Measurements from ENCODE around the gene NIFK.
A peak's percentile ranks its signal among the peaks of the same experiment; 100 is the strongest.
"Not testable (repeated sequence)": the region's sequence is repeated elsewhere in the genome, so short reads cannot be mapped to it uniquely, and the experiment has no call there.

Gene NIFK

DNA sequence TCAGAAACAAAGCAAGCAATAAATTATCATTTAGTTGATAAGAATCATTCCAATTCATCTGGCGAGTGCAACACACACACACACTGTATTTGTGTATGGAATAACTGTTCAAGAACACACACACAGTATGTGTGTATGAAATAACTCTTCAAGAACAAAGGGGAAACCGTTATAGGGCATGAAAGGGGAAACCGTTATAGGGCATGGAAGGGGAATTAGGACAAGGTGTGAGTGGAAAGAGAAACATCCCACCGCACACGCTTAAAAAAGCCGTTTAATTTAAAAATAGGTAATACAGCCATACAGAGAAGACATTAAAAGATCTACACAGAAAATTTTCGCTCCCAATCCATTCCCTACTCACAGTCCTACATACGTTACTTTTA is 18.2 kb upstream of the NIFK start:
- no peak for TF ChIP-seq POLR2A (IDR thresholded peaks at IDR 0.05; ENCODE audit: low read depth, low read length)
- FAIRE-seq: no peak

DNA sequence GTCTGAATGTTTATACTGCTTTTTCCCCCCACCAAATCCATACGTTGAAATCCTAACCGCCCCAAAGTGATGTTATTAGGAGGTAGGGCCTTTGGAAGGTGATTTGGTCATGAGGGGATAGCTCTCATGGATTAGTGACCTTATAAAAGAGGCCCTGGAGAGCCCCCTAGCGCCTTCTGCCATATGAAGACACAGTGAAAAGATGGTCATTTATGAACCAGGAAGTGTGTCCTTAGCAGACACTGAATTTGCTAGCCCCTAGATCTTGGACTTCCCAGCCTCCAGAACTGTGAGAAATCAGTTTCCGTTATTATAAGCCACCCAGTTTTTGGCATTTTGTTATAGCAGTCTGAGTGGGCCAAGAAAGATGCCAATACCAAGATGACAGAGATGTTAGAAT is 11.5 kb upstream of the NIFK start:
- DNase-seq (ENCODE audit: insufficient read length, low spot score): no peak

More for the DNA sequence above, 18.2 kb upstream of the NIFK start:
- DNase-seq (ENCODE audit: insufficient read length, low spot score): no peak

DNA sequence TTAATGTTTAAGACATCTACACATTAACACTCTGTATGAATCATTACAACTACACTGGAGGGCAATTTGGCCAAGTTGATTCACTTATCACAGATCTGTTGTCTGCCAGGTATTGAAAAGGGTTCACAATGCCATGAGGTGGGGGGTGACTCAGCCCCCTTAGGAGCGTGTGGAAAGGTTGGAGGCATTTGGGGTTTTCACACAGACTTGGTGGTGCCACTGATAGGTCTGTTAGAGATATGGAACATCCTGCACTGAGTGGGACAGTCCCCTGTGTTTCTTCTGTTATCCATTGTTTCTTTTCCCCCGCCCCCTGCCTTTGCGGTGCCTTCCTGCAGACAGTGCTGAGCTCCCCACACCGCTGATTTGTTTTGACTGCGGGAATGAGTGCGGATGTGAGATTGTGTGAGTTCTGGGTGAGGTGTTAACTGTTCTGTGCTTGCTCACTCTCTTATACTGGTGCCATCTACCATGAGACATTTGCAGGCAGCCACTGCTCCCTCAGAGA is 9.4 kb upstream of the NIFK start:
- DNase-seq (ENCODE audit: insufficient read length, low spot score): no peak
- FAIRE-seq: no peak
- no peak for TF ChIP-seq POLR2A (IDR thresholded peaks at IDR 0.05; ENCODE audit: low read depth, low read length)

More for the DNA sequence above, 11.5 kb upstream of the NIFK start:
- peak; percentile 48 for FAIRE-seq
- TF ChIP-seq POLR2A (IDR thresholded peaks at IDR 0.05; ENCODE audit: low read depth, low read length): no peak

DNA sequence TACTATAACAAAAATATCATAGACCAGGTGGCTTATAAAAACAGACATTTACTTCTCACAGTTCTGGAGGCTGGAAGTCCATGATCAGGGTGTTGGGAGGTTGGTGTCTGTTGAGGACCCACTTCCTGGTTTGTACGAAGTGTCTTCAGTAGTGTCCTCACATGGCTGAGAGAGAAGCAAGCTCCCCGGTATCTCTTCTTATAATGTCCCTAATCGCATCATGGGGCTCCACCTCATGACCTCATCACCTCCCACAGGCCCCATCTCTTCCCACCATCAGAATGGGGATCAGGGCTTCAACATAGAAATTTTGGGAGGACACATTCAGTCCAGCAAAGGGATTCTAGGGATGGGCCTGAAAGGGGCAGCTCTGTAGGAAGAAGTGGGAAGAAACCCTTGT is 4.8 kb upstream of the NIFK start:
- no peak for TF ChIP-seq POLR2A (IDR thresholded peaks at IDR 0.05; ENCODE audit: low read depth, low read length)
- DNase-seq (ENCODE audit: insufficient read length, low spot score) (no peak), FAIRE-seq (no peak)

DNA sequence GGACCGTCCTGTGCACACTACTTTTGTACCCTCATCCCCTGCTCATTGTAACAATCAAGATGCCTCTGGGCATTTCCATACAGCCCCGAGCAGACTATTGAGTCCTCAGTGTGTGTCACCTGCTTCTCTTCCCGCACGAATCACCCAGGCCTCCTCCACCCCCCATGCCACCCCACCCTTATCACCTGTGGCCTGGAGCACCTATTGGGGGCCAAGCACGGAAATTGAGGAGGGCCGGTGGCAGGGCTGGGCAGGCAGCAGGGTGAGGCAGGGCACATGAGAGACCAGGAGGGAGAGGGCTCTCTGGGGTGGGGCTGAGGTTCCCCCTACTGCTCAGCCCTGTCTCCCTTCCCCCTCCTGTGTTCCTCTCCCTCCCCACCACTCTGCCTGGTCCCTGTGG is 4.3 kb upstream of the NIFK start:
- DNase-seq (ENCODE audit: insufficient read length, low spot score): no peak
- FAIRE-seq: no peak
- TF ChIP-seq POLR2A (IDR thresholded peaks at IDR 0.05; ENCODE audit: low read depth, low read length): no peak

DNA sequence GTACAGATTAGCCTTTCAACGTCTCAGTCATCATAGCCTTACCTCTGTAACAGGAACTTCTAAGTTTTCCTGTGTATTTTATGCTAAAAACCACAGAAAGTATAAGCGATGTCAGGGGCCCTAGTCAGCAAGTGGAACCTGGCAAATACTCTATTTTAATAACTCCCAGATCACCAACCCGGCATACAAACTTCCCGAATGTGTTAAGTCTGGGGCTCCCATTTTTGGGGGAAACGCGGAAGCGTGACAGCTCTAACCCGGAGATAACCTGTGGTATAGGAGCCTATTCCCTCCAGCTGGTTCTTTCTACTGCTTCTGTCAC is 574 bp downstream of the NIFK start:
- no peak for DNase-seq (ENCODE audit: insufficient read length, low spot score)
- TF ChIP-seq POLR2A (IDR thresholded peaks at IDR 0.05; ENCODE audit: low read depth, low read length): no peak
- no peak for FAIRE-seq

DNA sequence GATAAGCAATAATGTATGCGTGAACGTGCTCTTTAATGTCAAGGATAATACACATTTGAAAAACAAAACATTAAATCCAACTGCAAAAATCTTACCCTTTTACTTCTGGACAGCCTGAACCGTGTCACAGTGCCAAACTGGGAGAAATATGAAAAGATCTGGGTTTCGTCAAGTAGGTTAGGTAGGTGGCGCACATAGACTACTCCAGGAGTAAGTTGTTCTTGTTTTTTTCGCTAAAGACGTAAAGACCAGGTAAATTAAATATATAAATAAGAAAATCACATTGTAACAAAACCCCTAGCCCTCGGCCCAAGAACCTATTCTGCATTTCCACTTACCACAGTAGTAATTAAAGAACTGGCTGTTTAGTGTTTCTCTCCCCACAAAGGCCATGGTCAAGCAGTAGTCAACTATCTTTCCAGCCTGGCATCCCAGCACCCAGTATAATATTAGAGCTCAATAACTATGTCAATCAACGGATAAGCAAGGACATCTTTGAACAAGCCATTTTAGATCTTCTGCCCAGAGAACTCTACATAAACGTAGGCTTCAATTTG is 1.1 kb downstream of the NIFK start:
- TF ChIP-seq POLR2A (IDR thresholded peaks at IDR 0.05; ENCODE audit: low read depth, low read length): no peak
- DNase-seq (ENCODE audit: insufficient read length, low spot score) (no peak), FAIRE-seq (no peak)

DNA sequence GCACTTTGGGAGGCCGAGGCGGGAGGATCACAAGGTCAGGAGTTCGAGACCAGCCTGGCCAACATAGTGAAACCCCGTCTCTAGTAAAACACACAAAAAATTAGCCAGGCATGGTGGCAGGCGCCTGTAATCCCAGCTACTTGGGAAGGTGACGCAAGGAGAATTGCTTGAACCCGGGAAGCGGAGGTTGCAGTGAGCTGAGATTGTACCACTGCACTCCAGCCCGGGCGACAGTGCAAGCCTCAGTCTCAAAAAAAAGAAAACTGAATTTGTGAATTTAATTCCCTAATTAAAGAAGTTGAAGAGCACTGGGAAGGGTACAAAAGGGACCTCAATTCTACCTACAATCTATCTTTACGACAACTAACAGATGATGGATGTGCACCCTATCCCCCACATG is 2.1 kb downstream of the NIFK start:
- DNase-seq (ENCODE audit: insufficient read length, low spot score); FAIRE-seq: not testable (repeated sequence)

DNA sequence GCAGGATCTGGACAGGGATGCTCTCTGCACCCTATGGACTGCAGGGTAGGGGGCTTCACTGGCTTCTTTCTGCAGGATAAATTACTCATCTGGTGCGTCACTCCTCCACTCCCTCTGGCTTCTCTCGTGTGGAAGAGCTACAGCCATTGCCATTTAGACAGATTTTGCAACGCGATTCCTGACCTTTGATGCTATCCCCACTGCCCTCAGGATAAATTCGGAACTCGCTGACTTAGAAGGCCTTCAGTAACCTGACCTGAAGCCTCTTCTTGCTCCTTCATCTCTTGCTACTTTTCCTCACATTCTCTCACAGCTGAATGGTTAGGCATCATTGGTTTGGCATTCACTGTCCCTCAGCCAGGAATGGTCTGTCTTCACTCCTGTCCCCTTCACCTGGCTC is 5.3 kb downstream of the NIFK start:
- no peak for TF ChIP-seq POLR2A (IDR thresholded peaks at IDR 0.05; ENCODE audit: low read depth, low read length)
- FAIRE-seq: no peak
- no peak for DNase-seq (ENCODE audit: insufficient read length, low spot score)

DNA sequence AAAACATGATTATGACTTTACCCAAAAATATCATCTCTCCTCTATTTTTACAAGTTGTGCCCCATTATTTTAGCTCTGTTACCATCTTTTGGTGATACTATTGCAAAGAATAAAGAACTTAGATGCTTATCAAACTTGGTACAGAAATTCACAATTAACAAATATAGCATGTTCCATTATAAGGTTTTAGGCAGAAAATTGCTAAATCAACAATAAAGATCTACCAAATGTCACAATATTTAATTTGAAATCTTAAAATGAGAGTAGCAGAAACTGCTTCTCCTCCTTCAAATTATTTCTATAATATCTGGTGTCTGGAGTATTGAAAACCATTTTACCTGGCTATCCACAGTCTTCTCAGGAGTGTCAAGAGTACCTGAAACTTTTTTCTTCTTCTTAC is 8.7 kb downstream of the NIFK start:
- DNase-seq (ENCODE audit: insufficient read length, low spot score) (no peak), FAIRE-seq (no peak)
- TF ChIP-seq POLR2A (IDR thresholded peaks at IDR 0.05; ENCODE audit: low read depth, low read length): no peak

DNA sequence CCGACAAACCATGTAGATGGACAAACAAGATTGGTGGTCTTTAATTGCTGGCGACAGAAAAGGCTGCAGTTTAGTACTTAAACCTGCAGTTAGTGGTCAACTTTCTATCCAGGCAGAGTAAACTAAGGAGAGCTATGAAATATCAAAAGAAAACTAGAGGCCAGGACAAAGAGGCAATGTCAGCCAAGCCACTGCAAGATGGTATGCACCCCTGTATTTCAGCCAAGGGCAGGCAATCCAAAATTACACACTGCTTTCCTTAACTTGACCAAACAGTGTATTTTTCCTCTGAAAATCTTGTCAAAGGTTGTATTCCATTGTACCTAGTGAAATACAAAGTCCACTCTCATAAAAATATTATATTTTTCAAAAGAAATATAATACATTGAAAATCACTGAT is 9.3 kb downstream of the NIFK start:
- no peak for TF ChIP-seq POLR2A (IDR thresholded peaks at IDR 0.05; ENCODE audit: low read depth, low read length)
- DNase-seq (ENCODE audit: insufficient read length, low spot score): no peak
- FAIRE-seq: no peak

DNA sequence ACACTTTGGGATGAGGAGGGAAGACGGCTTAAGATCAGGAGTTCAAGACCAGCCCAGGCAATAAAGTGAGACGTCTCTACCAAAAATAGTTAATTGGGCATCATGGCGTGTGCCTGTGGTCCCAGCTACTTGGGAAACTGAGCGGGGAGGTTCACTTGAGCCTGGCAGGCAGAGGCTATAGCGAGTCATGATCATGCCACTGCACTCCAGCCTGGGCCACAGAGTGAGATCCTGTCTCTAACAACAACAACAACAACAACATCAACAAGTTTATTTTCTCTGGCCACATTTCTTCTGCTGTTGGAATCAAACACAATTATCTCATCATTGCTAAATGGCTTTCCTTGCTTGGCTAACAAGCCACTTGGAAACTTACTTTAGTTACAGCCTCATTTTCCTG is 13.4 kb downstream of the NIFK start:
- TF ChIP-seq POLR2A (IDR thresholded peaks at IDR 0.05; ENCODE audit: low read depth, low read length): no peak
- DNase-seq (ENCODE audit: insufficient read length, low spot score) (no peak), FAIRE-seq (no peak)

DNA sequence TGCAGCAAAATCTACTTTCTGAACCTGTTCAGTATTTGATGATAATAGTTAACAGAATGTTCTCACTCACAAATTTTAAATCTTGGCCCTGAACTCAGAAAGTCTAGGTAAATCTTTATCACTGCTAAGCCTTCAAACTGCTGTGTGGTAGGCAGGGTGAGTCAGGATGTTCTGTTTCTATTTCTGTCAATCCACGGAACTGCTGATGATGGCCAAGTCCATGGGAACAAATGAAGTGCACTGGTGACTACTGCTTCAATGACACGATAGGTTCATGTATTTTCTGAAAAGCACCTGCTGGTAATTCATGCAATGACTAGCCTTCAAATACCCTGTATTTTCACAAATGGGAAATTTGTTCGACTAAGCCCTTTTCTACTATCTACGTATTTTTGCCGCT is 14.2 kb downstream of the NIFK start:
- DNase-seq (ENCODE audit: insufficient read length, low spot score): peak; percentile 67
- peak; percentile 91 for FAIRE-seq

DNA sequence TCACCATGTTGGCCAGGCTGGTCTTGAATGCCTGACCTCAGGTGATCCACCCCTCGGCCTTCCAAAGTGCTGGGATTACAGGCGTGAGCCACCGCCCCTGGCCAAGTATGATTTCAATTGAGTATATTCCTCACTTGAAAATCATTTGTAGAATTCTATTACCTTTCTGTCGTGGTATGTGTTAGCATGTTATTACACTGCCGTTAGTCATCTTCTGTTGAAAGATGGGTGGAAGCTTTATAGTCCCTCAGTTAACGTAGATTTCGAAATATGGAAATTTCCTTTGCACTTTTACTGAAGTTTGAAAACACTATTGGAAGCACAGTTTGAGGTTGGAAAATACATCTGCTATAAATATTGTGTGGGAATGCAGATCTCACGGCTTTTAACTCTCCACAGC is 14.7 kb downstream of the NIFK start:
- DNase-seq (ENCODE audit: insufficient read length, low spot score) (no peak), FAIRE-seq (no peak)
- no peak for TF ChIP-seq POLR2A (IDR thresholded peaks at IDR 0.05; ENCODE audit: low read depth, low read length)

More for the DNA sequence above, 14.2 kb downstream of the NIFK start:
- TF ChIP-seq POLR2A (IDR thresholded peaks at IDR 0.05; ENCODE audit: low read depth, low read length): no peak

DNA sequence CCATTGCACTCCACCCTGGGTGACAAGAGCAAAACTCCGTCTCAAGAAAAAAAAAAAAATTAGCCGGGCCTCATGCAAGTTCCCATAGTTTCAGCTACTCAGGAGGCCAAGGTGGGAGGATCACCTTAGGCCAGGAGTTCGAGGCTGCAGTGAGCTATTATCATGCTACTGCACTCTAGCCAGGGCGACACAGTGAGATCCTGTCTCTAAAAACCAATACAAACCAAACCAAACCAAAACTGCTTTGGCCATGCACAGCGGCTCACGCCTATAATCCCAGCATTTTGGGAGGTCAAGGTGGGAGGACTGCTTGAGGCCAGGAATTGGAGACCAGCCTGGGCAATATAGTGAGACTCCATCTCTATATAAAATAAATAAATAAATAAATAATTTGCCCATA is 19.1 kb downstream of the NIFK start:
- TF ChIP-seq POLR2A (IDR thresholded peaks at IDR 0.05; ENCODE audit: low read depth, low read length): no peak
- DNase-seq (ENCODE audit: insufficient read length, low spot score): no peak
- no peak for FAIRE-seq

DNA sequence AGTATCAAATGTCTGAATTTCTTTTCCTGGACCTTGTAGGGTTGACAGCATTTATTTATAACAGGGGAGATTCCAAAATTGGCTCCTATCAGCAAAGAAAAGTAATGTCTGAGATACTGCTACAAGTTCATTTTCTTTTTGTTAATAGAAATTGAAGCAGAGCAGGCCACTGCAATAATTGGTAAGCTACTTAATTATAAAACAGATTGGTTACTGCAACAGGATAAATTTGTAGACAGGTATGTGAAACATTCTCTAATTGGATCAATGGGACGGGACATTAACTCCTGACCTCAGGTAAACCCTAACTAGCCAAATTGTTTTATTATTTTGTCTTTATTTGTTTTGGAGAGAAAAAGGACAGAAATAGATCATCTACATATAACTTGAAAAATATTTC is 20.5 kb downstream of the NIFK start:
- DNase-seq (ENCODE audit: insufficient read length, low spot score) (no peak), FAIRE-seq (no peak)
- TF ChIP-seq POLR2A (IDR thresholded peaks at IDR 0.05; ENCODE audit: low read depth, low read length): no peak

DNA sequence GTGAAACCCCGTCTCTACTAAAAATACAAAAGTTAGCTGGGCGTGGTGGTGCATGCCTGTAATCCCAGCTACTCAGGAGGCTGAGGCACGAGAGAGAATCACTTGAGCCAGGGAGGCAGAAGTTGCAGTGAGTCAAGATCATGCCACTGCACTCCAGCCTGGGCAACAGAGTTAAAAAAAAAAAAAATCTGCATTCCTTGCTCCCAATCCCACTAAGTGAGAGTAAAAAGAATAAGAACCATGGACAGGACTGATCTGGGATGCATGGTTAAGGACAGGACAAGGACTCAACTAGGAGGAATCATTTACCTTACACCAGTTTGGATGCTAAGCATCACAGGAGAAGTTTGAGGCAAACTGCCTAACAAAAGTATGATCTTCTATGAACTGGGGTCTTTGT is 25.2 kb downstream of the NIFK start:
- not testable (repeated sequence) for FAIRE-seq; DNase-seq (ENCODE audit: insufficient read length, low spot score)

Data from H54 (cell line).